HCT116 (cell line): ENCODE results near the gene NBAS.

ENCODE experiments used
- EZH2 ChIP-seq: fragments of 200-600 bp; sonication (generic); IDR thresholded peaks from 2 replicates; pipeline ENCODE4 v1.6.1; 2017; ENCODE audit warnings: antibody characterized with exemption, mixed run types
- EZH2phosphoT487 ChIP-seq: fragments of 200-600 bp; IDR thresholded peaks from 2 replicates; pipeline ENCODE4 v1.6.1; 2018; ENCODE audit warnings: antibody characterized with exemption, borderline replicate concordance
- POLR2A ChIP-seq: IDR thresholded peaks from 2 replicates; pipeline ENCODE4 v1.7.0; 2011; ENCODE audit warnings: borderline replicate concordance; ENCODE audit not compliant: insufficient read depth, insufficient read length; ENCODE audit errors: extremely low read depth
- POLR2AphosphoS5 ChIP-seq: IDR thresholded peaks from 2 replicates; pipeline ENCODE4 v1.6.1; 2011; ENCODE audit warnings: mild to moderate bottlenecking, low read depth, low read length, moderate library complexity
- SIN3A ChIP-seq: IDR thresholded peaks from 2 replicates; pipeline ENCODE4 v1.6.1; 2012; ENCODE audit warnings: low read depth
- SP1 ChIP-seq: IDR thresholded peaks from 2 replicates; pipeline ENCODE4 v1.6.1; 2012; ENCODE audit warnings: low read depth
- TCF7L2 ChIP-seq: IDR thresholded peaks from 2 replicates; pipeline ENCODE4 v1.7.0; 2011; ENCODE audit warnings: borderline replicate concordance, inconsistent platforms; ENCODE audit not compliant: insufficient read depth, insufficient read length; ENCODE audit errors: extremely low read depth
- ZNF274 ChIP-seq: fragments of 200-500 bp; sonication (Bioruptor generic); IDR thresholded peaks from 2 replicates; pipeline ENCODE4 v1.6.1; 2014; ENCODE audit warnings: mild to moderate bottlenecking, low read depth, low read length, inconsistent platforms
- TF ChIP-seq, protein P1 (sequence below), 3 experiments: fragments of 200-600 bp in 1 of 3; sonication (generic) in 1 of 3; IDR thresholded peaks in 2 of 3; conservative IDR thresholded peaks in 1 of 3; 2 replicates each; pipeline ENCODE4 v1.5.1; 2012 to 2017; ENCODE audit warnings: low read depth in 2 of 3, low read length in 2 of 3, antibody characterized with exemption in 1 of 3, borderline replicate concordance in 1 of 3, control low read depth in 1 of 3, mild to moderate bottlenecking in 1 of 3, mixed read lengths in 1 of 3, mixed run types in 1 of 3, moderate library complexity in 1 of 3; ENCODE audit not compliant: insufficient read depth in 1 of 3
- TF ChIP-seq, protein P2 (sequence below): IDR thresholded peaks from 2 replicates; pipeline ENCODE4 v1.6.1; 2012
- TF ChIP-seq, protein P3 (sequence below): IDR thresholded peaks from 2 replicates; pipeline ENCODE4 v1.6.1; 2012; ENCODE audit warnings: low read depth
- TF ChIP-seq, protein P4 (sequence below): IDR thresholded peaks from 2 replicates; pipeline ENCODE4 v1.6.1; 2011; ENCODE audit warnings: mild to moderate bottlenecking, low read length, moderate library complexity; ENCODE audit not compliant: insufficient replicate concordance; ENCODE audit errors: extremely low read depth
- TF ChIP-seq, protein P5 (sequence below): IDR thresholded peaks from 2 replicates; pipeline ENCODE4 v1.6.1; 2012

DNA sequence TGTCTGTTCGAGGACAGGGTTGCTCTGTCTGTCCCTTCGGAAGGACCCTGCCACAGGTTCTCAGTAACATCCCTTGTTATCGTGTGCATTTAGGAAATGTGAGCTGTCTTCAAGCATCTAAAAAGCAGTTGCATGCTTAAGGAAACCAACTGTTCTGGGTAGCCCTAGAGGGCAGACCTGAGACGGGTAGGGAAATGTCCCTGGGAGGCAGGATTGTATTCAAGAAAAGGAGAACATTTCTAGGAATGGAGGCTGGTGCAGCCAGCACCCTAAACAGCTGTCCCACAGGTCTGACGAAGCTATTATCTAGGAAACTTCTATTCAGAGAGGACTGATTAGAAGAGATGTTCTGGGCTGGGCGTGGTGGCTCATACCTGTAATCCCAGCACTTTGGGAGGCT, 414.2 kb downstream of the NBAS start:
- TF ChIP-seq, protein P1, sequence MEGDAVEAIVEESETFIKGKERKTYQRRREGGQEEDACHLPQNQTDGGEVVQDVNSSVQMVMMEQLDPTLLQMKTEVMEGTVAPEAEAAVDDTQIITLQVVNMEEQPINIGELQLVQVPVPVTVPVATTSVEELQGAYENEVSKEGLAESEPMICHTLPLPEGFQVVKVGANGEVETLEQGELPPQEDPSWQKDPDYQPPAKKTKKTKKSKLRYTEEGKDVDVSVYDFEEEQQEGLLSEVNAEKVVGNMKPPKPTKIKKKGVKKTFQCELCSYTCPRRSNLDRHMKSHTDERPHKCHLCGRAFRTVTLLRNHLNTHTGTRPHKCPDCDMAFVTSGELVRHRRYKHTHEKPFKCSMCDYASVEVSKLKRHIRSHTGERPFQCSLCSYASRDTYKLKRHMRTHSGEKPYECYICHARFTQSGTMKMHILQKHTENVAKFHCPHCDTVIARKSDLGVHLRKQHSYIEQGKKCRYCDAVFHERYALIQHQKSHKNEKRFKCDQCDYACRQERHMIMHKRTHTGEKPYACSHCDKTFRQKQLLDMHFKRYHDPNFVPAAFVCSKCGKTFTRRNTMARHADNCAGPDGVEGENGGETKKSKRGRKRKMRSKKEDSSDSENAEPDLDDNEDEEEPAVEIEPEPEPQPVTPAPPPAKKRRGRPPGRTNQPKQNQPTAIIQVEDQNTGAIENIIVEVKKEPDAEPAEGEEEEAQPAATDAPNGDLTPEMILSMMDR (IDR thresholded peaks at IDR 0.05 in 2 of 3, conservative IDR thresholded peaks at IDR 0.05 in 1 of 3; ENCODE audit: borderline replicate concordance in 1 of 3, insufficient read depth in 1 of 3, low read depth in 2 of 3, low read length in 2 of 3) = peak in 1 of 3 experiments; percentile 8; a peak in 1 of 6 replicates
- TF ChIP-seq, protein P2, sequence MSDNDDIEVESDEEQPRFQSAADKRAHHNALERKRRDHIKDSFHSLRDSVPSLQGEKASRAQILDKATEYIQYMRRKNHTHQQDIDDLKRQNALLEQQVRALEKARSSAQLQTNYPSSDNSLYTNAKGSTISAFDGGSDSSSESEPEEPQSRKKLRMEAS = no peak
- no peak for TF ChIP-seq EZH2
- no peak for TF ChIP-seq POLR2A
- TF ChIP-seq SP1 = no peak
- TF ChIP-seq POLR2AphosphoS5 = no peak
- TF ChIP-seq, protein P3, sequence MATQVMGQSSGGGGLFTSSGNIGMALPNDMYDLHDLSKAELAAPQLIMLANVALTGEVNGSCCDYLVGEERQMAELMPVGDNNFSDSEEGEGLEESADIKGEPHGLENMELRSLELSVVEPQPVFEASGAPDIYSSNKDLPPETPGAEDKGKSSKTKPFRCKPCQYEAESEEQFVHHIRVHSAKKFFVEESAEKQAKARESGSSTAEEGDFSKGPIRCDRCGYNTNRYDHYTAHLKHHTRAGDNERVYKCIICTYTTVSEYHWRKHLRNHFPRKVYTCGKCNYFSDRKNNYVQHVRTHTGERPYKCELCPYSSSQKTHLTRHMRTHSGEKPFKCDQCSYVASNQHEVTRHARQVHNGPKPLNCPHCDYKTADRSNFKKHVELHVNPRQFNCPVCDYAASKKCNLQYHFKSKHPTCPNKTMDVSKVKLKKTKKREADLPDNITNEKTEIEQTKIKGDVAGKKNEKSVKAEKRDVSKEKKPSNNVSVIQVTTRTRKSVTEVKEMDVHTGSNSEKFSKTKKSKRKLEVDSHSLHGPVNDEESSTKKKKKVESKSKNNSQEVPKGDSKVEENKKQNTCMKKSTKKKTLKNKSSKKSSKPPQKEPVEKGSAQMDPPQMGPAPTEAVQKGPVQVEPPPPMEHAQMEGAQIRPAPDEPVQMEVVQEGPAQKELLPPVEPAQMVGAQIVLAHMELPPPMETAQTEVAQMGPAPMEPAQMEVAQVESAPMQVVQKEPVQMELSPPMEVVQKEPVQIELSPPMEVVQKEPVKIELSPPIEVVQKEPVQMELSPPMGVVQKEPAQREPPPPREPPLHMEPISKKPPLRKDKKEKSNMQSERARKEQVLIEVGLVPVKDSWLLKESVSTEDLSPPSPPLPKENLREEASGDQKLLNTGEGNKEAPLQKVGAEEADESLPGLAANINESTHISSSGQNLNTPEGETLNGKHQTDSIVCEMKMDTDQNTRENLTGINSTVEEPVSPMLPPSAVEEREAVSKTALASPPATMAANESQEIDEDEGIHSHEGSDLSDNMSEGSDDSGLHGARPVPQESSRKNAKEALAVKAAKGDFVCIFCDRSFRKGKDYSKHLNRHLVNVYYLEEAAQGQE = no peak
- TF ChIP-seq, protein P4, sequence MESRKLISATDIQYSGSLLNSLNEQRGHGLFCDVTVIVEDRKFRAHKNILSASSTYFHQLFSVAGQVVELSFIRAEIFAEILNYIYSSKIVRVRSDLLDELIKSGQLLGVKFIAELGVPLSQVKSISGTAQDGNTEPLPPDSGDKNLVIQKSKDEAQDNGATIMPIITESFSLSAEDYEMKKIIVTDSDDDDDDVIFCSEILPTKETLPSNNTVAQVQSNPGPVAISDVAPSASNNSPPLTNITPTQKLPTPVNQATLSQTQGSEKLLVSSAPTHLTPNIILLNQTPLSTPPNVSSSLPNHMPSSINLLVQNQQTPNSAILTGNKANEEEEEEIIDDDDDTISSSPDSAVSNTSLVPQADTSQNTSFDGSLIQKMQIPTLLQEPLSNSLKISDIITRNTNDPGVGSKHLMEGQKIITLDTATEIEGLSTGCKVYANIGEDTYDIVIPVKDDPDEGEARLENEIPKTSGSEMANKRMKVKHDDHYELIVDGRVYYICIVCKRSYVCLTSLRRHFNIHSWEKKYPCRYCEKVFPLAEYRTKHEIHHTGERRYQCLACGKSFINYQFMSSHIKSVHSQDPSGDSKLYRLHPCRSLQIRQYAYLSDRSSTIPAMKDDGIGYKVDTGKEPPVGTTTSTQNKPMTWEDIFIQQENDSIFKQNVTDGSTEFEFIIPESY = no peak
- TF ChIP-seq ZNF274 = no peak
- TF ChIP-seq EZH2phosphoT487 = no peak
- TF ChIP-seq TCF7L2 = no peak
- TF ChIP-seq SIN3A = no peak
- TF ChIP-seq, protein P5, sequence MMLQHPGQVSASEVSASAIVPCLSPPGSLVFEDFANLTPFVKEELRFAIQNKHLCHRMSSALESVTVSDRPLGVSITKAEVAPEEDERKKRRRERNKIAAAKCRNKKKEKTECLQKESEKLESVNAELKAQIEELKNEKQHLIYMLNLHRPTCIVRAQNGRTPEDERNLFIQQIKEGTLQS = no peak
